ENCODE data around the gene FARS2. TPM values are rescaled to one million over a fixed set of nuclear protein-coding genes. Genes with fewer than 3 reads are reported as not detected.

Gene FARS2
- total and polyA plus RNA-seq, 7 donors: 10.6 to 17.5 (median 14.4) TPM

GRCh38 chr6:5771759-5772390 is 510.6 kb downstream of the FARS2 start:
- DNase-seq (no peak), ATAC-seq (peak in 1 of 4 donors; percentile 54)
- no peak for TF ChIP-seq CTCF (IDR thresholded peaks at IDR 0.05)
- Histone ChIP-seq H3K4me3 (no peak overlapping the region), H3K9me3 (peaks cover 7% of the 10 kb centered on the region), H3K27me3 (ENCODE audit: insufficient read depth in 3 of 3, low read length in 2 of 3) (no peaks in the 10 kb centered on the region), H3K27ac (no peak overlapping the region), H3K4me1 (no peaks in the 10 kb centered on the region), H3K36me3 (ENCODE audit: insufficient read depth in 1 of 2, low read depth in 1 of 2) (no peaks in the 10 kb centered on the region)
- intact Hi-C loops (cut with DNase I): no loop called here
- 74 to 80% (median 79%) methylated on average over 6 of the region's 6 CpGs for WGBS, 3 donors

GRCh38 chr6:5772408-5773120 is 511.3 kb downstream of the FARS2 start:
- H3K36me3 ChIP-seq (ENCODE audit: insufficient read depth in 1 of 2, low read depth in 1 of 2): no peaks in the 10 kb centered on the region
- intact Hi-C loops (cut with DNase I): no loop called here
- DNase-seq (no peak), ATAC-seq (no peak)
- H3K4me3 ChIP-seq: no peak overlapping the region
- TF ChIP-seq CTCF (IDR thresholded peaks at IDR 0.05): no peak
- H3K27ac ChIP-seq: no peak overlapping the region
- H3K27me3 ChIP-seq (ENCODE audit: insufficient read depth in 3 of 3, low read length in 2 of 3): no peaks in the 10 kb centered on the region
- H3K9me3 ChIP-seq: peaks cover 7% of the 10 kb centered on the region
- H3K4me1 ChIP-seq: no peaks in the 10 kb centered on the region
- WGBS, 3 donors: 96 to 97% (median 97%) methylated on average over 11 of the region's 11 CpGs

- no peak for TF ChIP-seq CTCF (IDR thresholded peaks at IDR 0.05)
- WGBS, 3 donors: 97 to 99% (median 97%) methylated on average over 6 of the region's 6 CpGs
- intact Hi-C loops (cut with DNase I): no loop called here
Observed at GRCh38 chr6:5776104-5776503, 514.8 kb downstream of the FARS2 start.

GRCh38 chr6:5776706-5777390 is 515.5 kb downstream of the FARS2 start:
- no peak for TF ChIP-seq CTCF (IDR thresholded peaks at IDR 0.05)
- intact Hi-C loops (cut with DNase I): no loop called here
- Histone ChIP-seq H3K27me3 (ENCODE audit: insufficient read depth in 3 of 3, low read length in 2 of 3) (no peaks in the 10 kb centered on the region), H3K4me3 (no peak overlapping the region), H3K27ac (no peak overlapping the region), H3K36me3 (ENCODE audit: insufficient read depth in 1 of 2, low read depth in 1 of 2) (no peaks in the 10 kb centered on the region), H3K9me3 (no peaks in the 10 kb centered on the region), H3K4me1 (no peaks in the 10 kb centered on the region)
- 62 to 69% (median 66%) methylated on average over 12 of the region's 12 CpGs for WGBS, 3 donors
- ATAC-seq (no peak), DNase-seq (no peak)

More at GRCh38 chr6:5776104-5776503, 514.8 kb downstream of the FARS2 start:
- no peak for ATAC-seq
- Histone ChIP-seq H3K4me1 (no peaks in the 10 kb centered on the region), H3K9me3 (no peaks in the 10 kb centered on the region), H3K27ac (no peak overlapping the region), H3K4me3 (no peak overlapping the region), H3K36me3 (ENCODE audit: insufficient read depth in 1 of 2, low read depth in 1 of 2) (no peaks in the 10 kb centered on the region), H3K27me3 (ENCODE audit: insufficient read depth in 3 of 3, low read length in 2 of 3) (no peaks in the 10 kb centered on the region)
- DNase-seq: no peak
